HG03354 (cell line): ENCODE data around the gene ZNF497.
"Not testable (repeated sequence)": the region's sequence is repeated elsewhere in the genome, so short reads cannot be mapped to it uniquely, and the experiment has no call there.

Source experiments
- ATAC-seq: cut with Tn5 transposase; IDR thresholded peaks from one replicate; pipeline ENCODE4 v1.9.1; 2021; ENCODE audit warnings: mild to moderate bottlenecking; ENCODE audit not compliant: unreplicated experiment, poor library complexity, severe bottlenecking

The ZNF497 gene

GRCh38 chr19:58395220-58395978 is 32.8 kb upstream of the ZNF497 start, which contains the start of gene RNF225:
Gene RNF225 (plus strand): TSS chr19:58395656. CDS start chr19:58396090, 434 bp downstream.
- no peak for ATAC-seq

- no peak for ATAC-seq
Measured at GRCh38 chr19:58394821-58395219, 32.3 kb upstream of the ZNF497 start.

- no peak for ATAC-seq
Measured at GRCh38 chr19:58393725-58394033, 31.1 kb upstream of the ZNF497 start.

GRCh38 chr19:58392945-58393724 is 30.6 kb upstream of the ZNF497 start:
- no peak for ATAC-seq

- no peak for ATAC-seq
Measured at GRCh38 chr19:58388175-58388526, 25.6 kb upstream of the ZNF497 start.

- peak; percentile 13 for ATAC-seq
Measured at GRCh38 chr19:58387338-58388174, 25.0 kb upstream of the ZNF497 start.

GRCh38 chr19:58386576-58387337 is 24.2 kb upstream of the ZNF497 start, which contains the start of gene RPS5:
Gene RPS5 (plus strand): TSS chr19:58387269. CDS start chr19:58388138, 869 bp downstream.
- ATAC-seq, result peak; percentile 88

- peak; percentile 11 for ATAC-seq
Measured at GRCh38 chr19:58385891-58386575, 23.5 kb upstream of the ZNF497 start.

GRCh38 chr19:58385313-58385890 is 22.9 kb upstream of the ZNF497 start:
- no peak for ATAC-seq

- no peak for ATAC-seq
Measured at GRCh38 chr19:58382997-58383603, 20.5 kb upstream of the ZNF497 start.

- ATAC-seq, result no peak
Measured at GRCh38 chr19:58381460-58382212, 19.1 kb upstream of the ZNF497 start.

GRCh38 chr19:58380662-58381459 is 18.3 kb upstream of the ZNF497 start, which contains the start of gene ZNF837:
Gene ZNF837 (minus strand): TSS chr19:58381030. CDS start chr19:58369332, 11,698 bp downstream.
- ATAC-seq, result peak; percentile 88

GRCh38 chr19:58380037-58380661 is 17.6 kb upstream of the ZNF497 start:
- no peak for ATAC-seq

GRCh38 chr19:58379246-58379645 is 16.7 kb upstream of the ZNF497 start:
- ATAC-seq, result no peak

- not testable (repeated sequence) for ATAC-seq
Measured at GRCh38 chr19:58376724-58377123, 14.2 kb upstream of the ZNF497 start.

GRCh38 chr19:58374200-58374599 is 11.6 kb upstream of the ZNF497 start:
- no peak for ATAC-seq
